Measurements from ENCODE around the gene CAMKMT.
A peak's percentile ranks its signal among the peaks of the same experiment; 100 is the strongest.

The CAMKMT gene

GRCh38 chr2:44772131-44772530 is 410.4 kb downstream of the CAMKMT start:
- no peak for DNase-seq (ENCODE audit: low read depth)

GRCh38 chr2:44772669-44773378 is 411.1 kb downstream of the CAMKMT start:
- DNase-seq (ENCODE audit: low read depth), result no peak

- no peak for DNase-seq (ENCODE audit: low read depth)
Observed at GRCh38 chr2:44774826-44775492, 413.2 kb downstream of the CAMKMT start.

- no peak for DNase-seq (ENCODE audit: low read depth)
Observed at GRCh38 chr2:44777036-44777435, 415.3 kb downstream of the CAMKMT start.

- peak; percentile 5 for DNase-seq (ENCODE audit: low read depth)
Observed at GRCh38 chr2:44777537-44777936, 415.8 kb downstream of the CAMKMT start.

- DNase-seq (ENCODE audit: low read depth), result no peak
Observed at GRCh38 chr2:44778221-44778654, 416.5 kb downstream of the CAMKMT start.

GRCh38 chr2:44778671-44779476 is 417.1 kb downstream of the CAMKMT start:
- no peak for DNase-seq (ENCODE audit: low read depth)

GRCh38 chr2:44779793-44780192 is 418.0 kb downstream of the CAMKMT start:
- DNase-seq (ENCODE audit: low read depth), result no peak

GRCh38 chr2:44780406-44780805 is 418.7 kb downstream of the CAMKMT start:
- no peak for DNase-seq (ENCODE audit: low read depth)

- DNase-seq (ENCODE audit: low read depth), result no peak
Observed at GRCh38 chr2:44785433-44785832, 423.7 kb downstream of the CAMKMT start.

GRCh38 chr2:44786045-44786816 is 424.5 kb downstream of the CAMKMT start:
- no peak for DNase-seq (ENCODE audit: low read depth)

GRCh38 chr2:44786817-44787214 is 425.1 kb downstream of the CAMKMT start:
- DNase-seq (ENCODE audit: low read depth), result no peak

- no peak for DNase-seq (ENCODE audit: low read depth)
Observed at GRCh38 chr2:44787663-44788062, 425.9 kb downstream of the CAMKMT start.

- DNase-seq (ENCODE audit: low read depth), result no peak
Observed at GRCh38 chr2:44789446-44789845, 427.7 kb downstream of the CAMKMT start.

GRCh38 chr2:44789971-44790721 is 428.4 kb downstream of the CAMKMT start:
- no peak for DNase-seq (ENCODE audit: low read depth)

- peak; percentile 51 for DNase-seq (ENCODE audit: low read depth)
Observed at GRCh38 chr2:44793322-44793870, 431.6 kb downstream of the CAMKMT start.

GRCh38 chr2:44796771-44797170 is 435.0 kb downstream of the CAMKMT start:
- no peak for DNase-seq (ENCODE audit: low read depth)

GRCh38 chr2:44798139-44798659 is 436.5 kb downstream of the CAMKMT start:
- no peak for DNase-seq (ENCODE audit: low read depth)

- no peak for DNase-seq (ENCODE audit: low read depth)
Observed at GRCh38 chr2:44799105-44799504, 437.4 kb downstream of the CAMKMT start.

GRCh38 chr2:44799754-44800153 is 438.0 kb downstream of the CAMKMT start:
- no peak for DNase-seq (ENCODE audit: low read depth)

All from EH (cell line).